GM20431 (cell line): ENCODE data around the gene RET.

Experiments
- in situ Hi-C: fragments of 300-500 bp; cut with MseI, MboI; formaldehyde crosslinking; loops from one replicate; pipeline ENCODE4 v1.15.0; 2020; ENCODE audit warnings: low sequenced_read_pairs; ENCODE audit not compliant: unreplicated experiment

RET gene

DNA sequence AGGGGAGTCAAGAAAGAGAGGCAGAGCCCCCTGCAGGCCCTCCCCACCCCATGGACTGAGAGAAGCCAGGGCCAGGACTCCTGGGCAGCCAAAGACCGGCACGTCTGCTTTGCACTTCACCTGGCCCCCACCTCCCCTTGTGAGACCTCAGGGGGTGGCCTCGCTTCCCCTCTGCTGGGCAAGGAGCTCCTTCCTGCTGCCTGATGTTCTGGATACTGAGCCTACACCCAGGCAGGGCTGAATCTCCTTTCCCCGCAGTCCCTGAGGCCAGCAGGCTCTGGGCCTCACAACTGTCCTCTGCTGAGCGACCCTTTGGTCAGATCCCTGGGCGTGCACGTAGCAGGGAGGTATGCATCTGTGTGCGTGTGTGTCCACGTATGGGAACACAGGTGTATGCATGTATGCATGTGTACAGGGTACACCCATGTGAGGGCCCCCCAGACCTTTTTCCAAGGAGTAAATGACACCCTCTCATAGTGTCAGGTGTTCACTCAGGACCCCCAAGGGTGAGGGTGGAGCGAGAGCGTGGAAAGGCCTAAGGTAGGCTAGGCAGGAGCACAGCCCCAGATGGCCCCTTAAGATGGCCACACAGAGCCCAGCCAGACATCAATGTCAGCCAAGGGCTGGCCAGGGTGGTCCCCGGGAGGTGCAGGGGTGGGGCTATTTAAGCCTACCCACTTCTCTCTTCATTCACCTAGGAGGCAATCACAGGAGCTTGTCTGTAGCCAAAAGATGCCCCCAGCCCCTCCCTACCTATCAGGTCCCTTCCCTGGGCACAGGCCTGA lies 1.9 kb upstream of the RET start:
- in situ Hi-C loops: loop anchor here (25.0 kb wide), 1 partner anchor 88 kb away; no protein-coding TSS in a partner anchor

- in situ Hi-C loops: loop anchor here (25.0 kb wide), 1 partner anchor 88 kb away; no protein-coding TSS in a partner anchor
Measured at GRCh38 chr10:43075612-43076003, 1.3 kb upstream of the RET start.

DNA sequence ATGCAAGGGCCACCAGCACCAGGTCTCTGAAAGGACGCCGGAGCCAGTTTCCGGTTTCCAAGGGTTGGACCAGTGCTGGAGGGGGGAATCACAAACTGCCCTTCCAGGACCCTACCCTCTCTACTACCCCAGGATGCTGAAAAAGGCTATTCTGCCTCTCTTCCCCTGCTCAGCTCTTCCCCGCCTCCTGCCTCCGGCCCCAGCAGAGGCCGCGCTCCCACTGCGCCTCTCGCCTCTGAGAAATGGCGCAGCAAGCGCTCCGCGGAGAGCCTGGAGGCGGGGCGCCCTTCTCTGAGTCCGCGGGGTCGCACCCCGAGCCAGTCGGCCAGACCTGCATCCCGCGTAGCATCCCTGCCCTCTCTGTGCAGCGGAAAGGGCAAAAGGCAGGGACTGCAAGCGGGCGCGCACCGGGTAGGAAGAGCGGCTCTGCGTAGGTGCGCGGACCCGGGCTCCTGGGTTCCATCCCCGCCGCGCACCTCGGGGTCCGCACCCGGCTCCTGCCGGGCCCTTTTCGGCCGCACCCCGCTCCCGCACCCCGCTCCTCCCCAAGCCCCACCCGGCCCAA lies 476 bp upstream of the RET start:
- in situ Hi-C loops: loop anchor here (25.0 kb wide), 1 partner anchor 89 kb away; no protein-coding TSS in a partner anchor

DNA sequence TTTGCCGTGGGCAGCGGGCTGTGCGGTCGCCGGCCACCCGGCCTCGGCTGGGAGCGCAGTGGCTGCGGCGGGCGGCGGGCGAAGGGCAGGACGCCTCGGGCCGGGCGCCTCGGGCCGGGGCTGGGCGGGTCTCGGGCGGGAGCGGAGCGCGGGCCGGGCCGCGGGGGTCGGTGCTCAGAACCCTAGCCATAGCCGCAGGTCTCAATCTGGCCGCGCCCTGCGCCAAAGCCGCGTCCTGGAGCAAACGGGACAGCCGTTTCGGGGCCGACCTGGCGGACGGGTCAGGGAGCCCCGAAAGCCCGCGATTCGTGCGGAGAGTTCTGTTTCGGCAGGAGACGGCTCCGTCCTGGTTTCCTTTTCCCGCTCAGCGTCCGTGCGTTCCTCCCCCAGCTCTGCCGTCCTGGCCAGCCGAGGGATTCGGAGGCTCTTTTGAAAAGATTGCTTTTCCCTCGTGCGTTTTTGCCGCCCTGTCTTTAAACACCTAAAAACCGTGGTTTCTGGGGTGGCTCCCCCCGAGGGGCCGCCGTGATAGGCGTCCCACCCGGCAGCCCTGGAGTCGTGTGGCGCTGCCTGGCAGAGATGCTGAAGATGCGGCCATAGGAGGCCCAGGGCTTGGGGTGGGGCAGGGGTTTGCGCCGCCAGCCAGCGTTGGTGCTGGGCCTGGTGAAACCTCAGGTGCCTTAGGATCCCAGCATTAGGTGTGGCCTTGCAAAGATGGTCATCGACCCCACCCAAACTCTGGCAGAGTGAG lies 727 bp downstream of the RET start:
- in situ Hi-C loops: loop anchor here (25.0 kb wide), 1 partner anchor 90 kb away; no protein-coding TSS in a partner anchor

DNA sequence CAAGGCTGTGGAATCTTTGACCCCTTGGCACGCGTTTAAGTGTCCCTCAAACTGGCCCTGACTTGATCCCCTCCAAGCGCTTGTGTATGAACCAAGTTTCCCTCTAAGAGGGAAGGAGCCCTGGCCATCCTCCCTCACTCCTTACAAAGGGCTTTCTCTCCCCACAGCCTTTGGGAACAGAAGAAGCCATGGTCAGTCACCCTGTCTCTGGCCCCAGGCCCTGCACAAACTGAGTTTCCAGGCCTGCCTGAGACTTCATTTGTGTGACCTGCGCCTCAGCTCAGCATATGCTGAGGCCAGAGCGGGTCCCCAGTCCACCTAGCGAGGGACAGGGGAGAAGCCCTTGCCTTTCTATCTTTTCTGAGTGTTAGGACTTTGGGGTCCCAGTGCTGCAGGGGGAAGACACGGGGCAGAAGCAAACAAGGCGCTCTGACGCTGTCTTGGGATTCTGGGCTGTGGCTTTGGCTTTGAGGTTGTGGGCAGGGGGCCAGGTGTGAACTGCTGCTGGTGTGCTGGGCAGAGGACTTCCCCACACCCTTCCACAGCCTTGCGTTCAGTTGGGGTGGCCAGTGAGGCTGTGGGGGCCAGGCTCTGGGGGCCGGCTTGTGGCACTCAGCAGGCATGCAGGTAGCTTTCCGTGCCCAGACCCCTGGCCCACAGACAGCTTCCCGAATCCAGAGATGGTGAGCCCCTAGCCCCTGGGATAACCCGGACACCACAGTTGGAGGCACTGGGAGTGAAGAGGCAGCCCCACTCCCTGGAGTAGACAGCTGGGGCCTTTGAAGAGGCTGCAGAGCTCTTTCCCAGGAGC lies 1.5 kb downstream of the RET start:
- in situ Hi-C loops: loop anchor here (25.0 kb wide), 1 partner anchor 91 kb away; no protein-coding TSS in a partner anchor

GRCh38 chr10:43078986-43079273 lies 2.1 kb downstream of the RET start:
- in situ Hi-C loops: loop anchor here (25.0 kb wide), 1 partner anchor 92 kb away; no protein-coding TSS in a partner anchor

DNA sequence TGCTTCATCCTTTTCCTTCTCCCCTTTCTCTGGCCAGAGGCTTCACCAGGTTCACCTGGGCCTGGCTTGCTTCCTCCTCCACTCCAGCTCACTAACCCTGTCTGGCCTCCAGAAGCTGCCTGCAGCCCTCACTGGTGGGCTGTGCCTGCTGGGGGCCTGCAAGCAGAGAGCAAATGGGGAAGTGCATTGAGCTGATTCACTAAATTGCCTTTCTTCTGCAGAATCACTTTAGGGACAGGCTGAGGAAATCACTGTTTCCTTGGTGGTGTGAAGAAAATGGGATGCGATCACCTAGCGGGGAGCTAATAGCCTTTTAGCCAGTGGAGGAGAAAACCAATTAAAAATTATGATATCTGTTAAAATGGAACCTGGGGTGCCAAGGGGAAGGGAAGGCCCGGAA lies 3.0 kb downstream of the RET start:
- in situ Hi-C loops: loop anchor here (25.0 kb wide), 1 partner anchor 93 kb away; no protein-coding TSS in a partner anchor

DNA sequence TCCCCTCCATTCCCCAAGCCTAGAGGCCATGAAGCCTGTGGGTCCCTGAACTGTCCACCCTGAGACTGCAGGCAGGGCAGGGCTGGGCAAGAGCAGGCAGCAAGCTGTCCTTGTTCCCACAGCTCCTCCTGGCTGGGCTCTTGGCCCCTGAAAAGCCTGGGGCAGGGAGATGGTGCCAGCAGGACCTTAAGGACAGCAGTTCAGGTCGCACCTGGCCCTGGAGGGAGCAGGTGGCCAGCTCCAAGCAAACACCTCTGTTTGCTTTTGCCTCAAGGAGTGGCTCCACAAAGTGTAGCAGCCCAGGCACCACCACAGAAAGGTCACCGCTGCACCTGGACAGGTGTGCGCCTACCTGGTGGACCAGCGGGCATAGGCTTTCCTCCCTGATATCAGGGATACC lies 5.2 kb downstream of the RET start:
- in situ Hi-C loops: loop anchor here (25.0 kb wide), 1 partner anchor 95 kb away; no protein-coding TSS in a partner anchor

DNA sequence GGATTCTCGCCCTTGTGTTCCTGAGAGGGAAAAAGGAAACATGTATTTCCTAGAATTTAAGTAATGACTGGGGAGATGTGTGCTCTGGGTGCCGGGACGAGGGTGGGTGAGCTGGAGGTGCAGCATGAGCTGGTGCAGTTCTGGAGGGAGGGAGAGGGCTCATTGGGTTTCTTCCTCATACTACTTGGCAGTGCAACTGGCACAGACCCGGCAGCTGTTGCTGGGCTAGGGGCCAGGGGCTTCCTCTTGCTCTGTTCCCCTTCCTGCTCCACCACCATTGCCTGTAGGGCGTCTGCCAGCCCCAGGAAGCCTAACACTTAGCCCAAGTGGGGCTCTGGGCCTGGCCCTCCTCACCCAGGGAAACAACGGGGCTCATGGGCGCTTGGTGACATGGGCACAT lies 5.9 kb downstream of the RET start:
- in situ Hi-C loops: loop anchor here (25.0 kb wide), 1 partner anchor 95 kb away; no protein-coding TSS in a partner anchor

GRCh38 chr10:43083764-43084163 lies 6.9 kb downstream of the RET start:
- in situ Hi-C loops: loop anchor here (25.0 kb wide), 1 partner anchor 96 kb away; no protein-coding TSS in a partner anchor

- in situ Hi-C loops: loop anchor here (25.0 kb wide), 1 partner anchor 98 kb away; no protein-coding TSS in a partner anchor
Measured at GRCh38 chr10:43084812-43085211, 7.9 kb downstream of the RET start.

GRCh38 chr10:43086321-43086942 lies 9.6 kb downstream of the RET start:
- in situ Hi-C loops: loop anchor here (25.0 kb wide), 1 partner anchor 99 kb away; no protein-coding TSS in a partner anchor

- in situ Hi-C loops: loop anchor here (25.0 kb wide), 1 partner anchor 102 kb away; no protein-coding TSS in a partner anchor
Measured at GRCh38 chr10:43089519-43089918, 12.7 kb downstream of the RET start.

GRCh38 chr10:43090188-43090587 lies 13.3 kb downstream of the RET start:
- in situ Hi-C loops: loop anchor here (25.0 kb wide), 1 partner anchor 103 kb away; no protein-coding TSS in a partner anchor

DNA sequence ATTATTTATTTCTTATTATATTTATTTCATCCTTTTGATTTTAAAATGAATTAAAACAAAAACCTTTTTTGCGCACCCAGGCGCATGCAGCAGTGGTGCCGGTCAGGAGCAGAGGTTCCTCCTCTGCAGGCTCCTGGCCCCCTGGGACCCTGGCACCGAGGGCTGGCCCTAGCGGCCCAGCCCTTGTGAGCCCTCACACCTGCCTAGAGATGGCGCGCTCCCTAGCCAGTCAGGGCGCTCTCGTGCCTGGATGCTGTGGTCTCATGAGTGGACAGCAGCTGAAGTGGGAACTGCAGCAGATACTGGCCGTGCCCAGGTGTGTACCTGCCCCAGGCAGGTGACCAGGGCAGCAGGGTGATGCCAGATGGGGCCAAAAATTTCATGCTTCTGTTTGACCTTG lies 13.8 kb downstream of the RET start:
- in situ Hi-C loops: loop anchor here (25.0 kb wide), 1 partner anchor 103 kb away; no protein-coding TSS in a partner anchor

- in situ Hi-C loops: loop anchor here (25.0 kb wide), 1 partner anchor 105 kb away; no protein-coding TSS in a partner anchor
Measured at GRCh38 chr10:43091846-43092245, 15.0 kb downstream of the RET start.

- in situ Hi-C loops: loop anchor here (25.0 kb wide), 1 partner anchor 106 kb away; no protein-coding TSS in a partner anchor
Measured at GRCh38 chr10:43093423-43094076, 16.7 kb downstream of the RET start.

DNA sequence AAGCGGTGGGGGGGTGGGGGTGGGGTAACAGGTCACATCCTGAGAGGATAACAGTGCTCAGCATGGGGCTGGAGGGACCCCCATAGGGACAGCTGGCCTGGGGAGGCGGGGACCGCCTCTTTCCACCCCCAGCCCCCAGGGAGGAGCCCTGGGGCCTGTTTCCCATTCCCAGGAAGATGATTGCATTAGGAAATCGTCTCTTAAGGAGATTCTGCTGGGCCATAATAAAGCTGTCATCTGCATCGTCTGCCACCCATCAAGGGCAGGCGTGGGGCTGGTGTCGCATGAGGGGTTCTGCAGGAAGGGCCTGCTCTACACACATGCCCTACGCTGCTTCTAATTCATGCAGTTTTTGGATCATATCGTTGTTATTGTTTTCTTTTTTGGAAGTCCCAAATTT lies 17.2 kb downstream of the RET start:
- in situ Hi-C loops: loop anchor here (25.0 kb wide), 1 partner anchor 107 kb away; no protein-coding TSS in a partner anchor
